Ectodermal cell (in vitro differentiated cells): Measurements from ENCODE around the gene AMOTL1.

Experiments
- H3K27ac ChIP-seq: 2 replicates; pipeline ENCODE4 v1.7.0; 2013; ENCODE audit warnings: mild to moderate bottlenecking, low read depth, low read length; ENCODE audit not compliant: insufficient read depth, poor library complexity, severe bottlenecking
- H3K27me3 ChIP-seq: 2 replicates; pipeline ENCODE4 v1.7.0; 2013; ENCODE audit warnings: mild to moderate bottlenecking, low read length; ENCODE audit not compliant: insufficient read depth, control insufficient read depth, poor library complexity, severe bottlenecking
- H3K36me3 ChIP-seq: one replicate; pipeline ENCODE4 v1.7.0; 2013; ENCODE audit warnings: low read length; ENCODE audit not compliant: control insufficient read depth, insufficient read depth
- H3K4me1 ChIP-seq: one replicate; pipeline ENCODE4 v1.7.0; 2013; ENCODE audit warnings: low read length; ENCODE audit not compliant: control insufficient read depth, insufficient read depth
- H3K4me3 ChIP-seq: 2 replicates; pipeline ENCODE4 v1.7.0; 2013; ENCODE audit warnings: low read depth, low read length, control low read depth; ENCODE audit not compliant: insufficient read depth
- H3K9me3 ChIP-seq: 2 replicates; pipeline ENCODE4 v1.7.0; 2013; ENCODE audit warnings: mild to moderate bottlenecking, low read length, moderate library complexity; ENCODE audit not compliant: control insufficient read depth
- WGBS, 2 experiments: methylation state at CpG; one replicate each; pipeline ENCODE4 v1.1.7; 2013; ENCODE audit warnings: missing lambda C conversion rate in 2 of 2; 5-methylcytosine and 5-hydroxymethylcytosine counted together

AMOTL1 gene

DNA sequence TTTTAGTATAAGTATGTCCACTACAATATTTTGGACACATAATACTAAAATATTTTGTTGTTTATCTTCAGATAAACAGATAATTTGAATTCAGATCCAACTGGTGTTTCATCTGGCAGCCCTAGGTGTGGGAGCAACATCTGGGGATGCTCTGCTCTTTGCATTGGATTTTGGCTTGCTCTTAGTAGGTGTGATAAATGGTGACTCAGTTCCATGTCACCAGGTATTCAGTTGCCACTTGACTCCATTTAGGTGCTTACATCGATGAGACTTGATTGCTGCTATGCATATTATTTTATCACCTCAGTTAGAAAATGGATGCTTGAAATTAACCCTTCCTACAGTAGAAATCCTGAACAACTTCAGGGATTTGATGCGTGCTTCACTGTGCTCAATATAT, 13.3 kb upstream of the AMOTL1 start:
- no peak overlapping the region for H3K4me3 ChIP-seq
- no peak overlapping the region for H3K27ac ChIP-seq
- no peaks in the 10 kb centered on the region for H3K27me3 ChIP-seq
- no peaks in the 10 kb centered on the region for H3K9me3 ChIP-seq
- WGBS, 2 experiments: 93 to 100% methylated on average over 2 of the region's 2 CpGs
- peaks cover 11% of the 10 kb centered on the region for H3K4me1 ChIP-seq
- H3K36me3 ChIP-seq: no peaks in the 10 kb centered on the region

DNA sequence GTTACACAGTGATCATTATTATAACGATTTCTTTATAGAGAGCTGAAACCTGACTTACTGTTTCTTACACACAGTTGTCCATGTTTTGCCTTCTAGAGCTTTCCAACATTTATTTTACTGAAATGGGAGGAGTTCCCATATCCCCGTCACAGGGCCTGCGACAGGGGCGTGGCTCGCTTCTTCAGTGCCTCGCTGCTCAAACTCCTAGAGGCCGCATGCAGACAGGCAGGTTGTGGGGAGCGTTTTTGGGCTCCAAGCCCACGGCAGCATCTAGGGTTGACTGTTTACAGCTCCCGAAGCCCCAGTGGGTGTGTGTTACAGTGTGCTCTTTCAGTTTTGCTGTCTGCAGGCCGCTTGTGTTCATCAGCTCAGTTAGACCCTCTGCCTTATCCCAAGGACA, 12.7 kb upstream of the AMOTL1 start:
- H3K27me3 ChIP-seq: no peaks in the 10 kb centered on the region
- H3K4me1 ChIP-seq: peaks cover 5% of the 10 kb centered on the region
- no peaks in the 10 kb centered on the region for H3K9me3 ChIP-seq
- no peaks in the 10 kb centered on the region for H3K36me3 ChIP-seq
- no peak overlapping the region for H3K27ac ChIP-seq
- H3K4me3 ChIP-seq: no peak overlapping the region
- WGBS, 2 experiments: 87 to 92% methylated on average over 11 of the region's 11 CpGs

DNA sequence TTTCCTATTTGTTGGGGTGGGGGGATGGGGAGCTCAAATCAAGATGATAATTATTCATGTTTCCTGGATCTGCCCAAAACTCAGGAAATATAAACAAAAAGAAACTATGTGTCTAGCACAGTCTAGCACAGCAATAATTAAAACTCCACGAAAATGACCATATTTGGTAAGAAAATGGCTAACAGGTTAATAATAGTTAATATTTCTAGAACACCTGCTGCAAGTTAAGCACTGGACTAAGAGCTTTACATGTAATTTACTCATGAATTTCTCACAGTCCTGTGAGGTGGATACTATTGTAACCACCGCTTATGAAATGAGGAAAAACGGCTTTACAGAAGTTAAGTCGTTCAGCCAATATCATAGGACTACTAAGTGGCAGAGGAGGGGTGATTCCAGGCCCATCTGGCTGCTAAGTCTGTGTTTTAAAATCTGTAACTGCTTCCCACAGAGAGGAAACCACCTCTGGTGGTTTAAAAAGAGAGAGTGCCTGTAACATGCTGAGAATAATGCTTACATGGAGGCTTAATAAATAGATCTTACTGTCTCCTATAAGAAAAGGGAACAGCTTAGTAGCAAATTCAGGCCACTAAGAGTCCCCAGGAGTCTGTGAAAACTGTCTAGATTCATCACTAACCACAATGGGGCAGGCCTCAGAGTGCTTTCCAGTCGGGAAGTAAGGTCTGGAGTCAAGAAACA, 11.0 kb upstream of the AMOTL1 start:
- Histone ChIP-seq H3K27ac (no peak overlapping the region), H3K27me3 (no peaks in the 10 kb centered on the region), H3K4me1 (no peaks in the 10 kb centered on the region), H3K9me3 (no peaks in the 10 kb centered on the region), H3K36me3 (no peaks in the 10 kb centered on the region), H3K4me3 (no peak overlapping the region)
- 66 to 77% methylated on average over 4 to 5 of the region's 5 CpGs for WGBS, 2 experiments

DNA sequence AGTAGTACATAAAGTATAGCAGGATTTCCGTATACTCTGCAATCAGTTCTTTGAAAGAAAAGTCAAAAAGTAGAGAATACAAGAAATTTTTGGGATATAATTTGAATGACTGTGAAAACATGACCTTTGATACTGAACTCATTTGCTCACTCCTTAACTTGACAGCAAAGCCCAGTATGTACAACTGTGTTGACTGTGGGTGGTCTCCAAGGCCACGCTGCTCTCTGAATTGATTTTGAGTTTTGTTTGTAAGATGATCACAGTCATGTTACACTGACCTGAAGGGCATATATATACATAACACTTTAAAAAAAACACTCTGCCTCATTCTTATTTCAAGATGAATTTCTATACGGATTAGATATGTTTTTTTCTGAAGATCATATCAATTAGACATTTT, 9.5 kb upstream of the AMOTL1 start:
- no peaks in the 10 kb centered on the region for H3K9me3 ChIP-seq
- H3K27ac ChIP-seq: no peak overlapping the region
- 89 to 100% methylated on average over 1 of the region's 3 CpGs for WGBS, 2 experiments
- no peaks in the 10 kb centered on the region for H3K4me1 ChIP-seq
- H3K27me3 ChIP-seq: no peaks in the 10 kb centered on the region
- H3K36me3 ChIP-seq: no peaks in the 10 kb centered on the region
- H3K4me3 ChIP-seq: no peak overlapping the region

DNA sequence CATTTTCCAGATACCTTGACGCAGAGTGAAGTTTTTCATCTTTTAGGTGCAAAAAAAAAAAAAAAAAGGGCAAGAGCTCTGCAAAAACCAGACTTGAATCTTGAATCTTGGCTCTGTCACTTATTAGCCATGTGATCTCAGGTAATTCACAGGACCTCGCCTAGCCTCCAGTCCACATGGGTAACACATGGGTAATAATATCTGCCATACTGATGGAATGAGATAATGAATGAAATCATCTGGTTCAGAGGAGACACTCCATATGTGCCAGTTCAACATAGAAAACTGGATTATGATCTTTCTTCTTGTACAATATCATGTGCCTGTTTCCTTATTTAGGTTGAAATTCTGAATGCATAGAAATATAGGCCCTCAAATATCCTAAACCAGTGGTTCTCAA, 8.6 kb upstream of the AMOTL1 start:
- H3K27me3 ChIP-seq: no peaks in the 10 kb centered on the region
- 92 to 98% methylated on average over 2 of the region's 2 CpGs for WGBS, 2 experiments
- no peaks in the 10 kb centered on the region for H3K36me3 ChIP-seq
- no peak overlapping the region for H3K27ac ChIP-seq
- no peaks in the 10 kb centered on the region for H3K9me3 ChIP-seq
- H3K4me1 ChIP-seq: no peaks in the 10 kb centered on the region
- no peak overlapping the region for H3K4me3 ChIP-seq

DNA sequence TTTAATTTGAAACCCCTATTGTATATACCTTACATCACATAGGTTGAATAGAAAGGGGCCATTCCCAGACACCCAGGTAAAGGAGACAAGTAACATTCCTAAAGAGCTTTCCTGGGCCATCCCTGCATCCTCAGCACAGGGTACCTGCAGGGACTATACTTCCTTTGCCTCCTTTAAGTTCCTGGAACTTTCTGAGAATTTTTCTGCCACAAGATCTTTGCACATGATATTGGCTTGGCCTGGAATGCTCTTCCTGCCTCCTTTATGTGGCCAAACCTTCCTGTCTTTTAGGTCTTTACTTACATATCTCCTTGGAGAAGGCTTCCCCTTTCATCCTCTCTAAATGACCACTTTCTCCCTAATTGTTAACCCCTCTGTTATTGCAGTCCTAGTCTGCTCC, 7.9 kb upstream of the AMOTL1 start:
- Histone ChIP-seq H3K4me3 (no peak overlapping the region), H3K36me3 (no peaks in the 10 kb centered on the region), H3K4me1 (no peaks in the 10 kb centered on the region), H3K27ac (no peak overlapping the region), H3K9me3 (no peaks in the 10 kb centered on the region), H3K27me3 (no peaks in the 10 kb centered on the region)

DNA sequence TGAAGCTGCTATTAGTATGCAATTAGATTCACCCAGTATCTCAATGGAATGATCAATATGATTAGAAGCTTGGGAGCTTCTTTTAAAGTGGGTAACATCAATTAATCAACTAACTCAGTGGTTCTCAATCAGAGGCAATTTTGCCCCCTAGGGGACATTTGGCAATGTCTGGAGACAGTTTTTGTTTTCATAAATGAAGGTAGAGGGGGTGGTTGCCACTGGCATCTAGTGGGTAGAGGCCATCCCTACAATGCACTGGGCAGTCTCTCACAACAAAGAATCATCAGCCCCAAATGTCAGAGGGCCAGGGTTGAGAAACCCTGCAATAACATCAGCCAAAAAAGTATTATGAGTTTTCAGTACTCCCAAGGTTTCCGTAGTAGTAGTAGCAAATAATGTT, 5.9 kb upstream of the AMOTL1 start:
- H3K4me3 ChIP-seq: no peak overlapping the region
- H3K4me1 ChIP-seq: peaks cover 5% of the 10 kb centered on the region
- H3K36me3 ChIP-seq: no peaks in the 10 kb centered on the region
- H3K27ac ChIP-seq: no peak overlapping the region
- no peaks in the 10 kb centered on the region for H3K27me3 ChIP-seq
- no peaks in the 10 kb centered on the region for H3K9me3 ChIP-seq
- 86 to 89% methylated on average over 1 of the region's 1 CpG for WGBS, 2 experiments

DNA sequence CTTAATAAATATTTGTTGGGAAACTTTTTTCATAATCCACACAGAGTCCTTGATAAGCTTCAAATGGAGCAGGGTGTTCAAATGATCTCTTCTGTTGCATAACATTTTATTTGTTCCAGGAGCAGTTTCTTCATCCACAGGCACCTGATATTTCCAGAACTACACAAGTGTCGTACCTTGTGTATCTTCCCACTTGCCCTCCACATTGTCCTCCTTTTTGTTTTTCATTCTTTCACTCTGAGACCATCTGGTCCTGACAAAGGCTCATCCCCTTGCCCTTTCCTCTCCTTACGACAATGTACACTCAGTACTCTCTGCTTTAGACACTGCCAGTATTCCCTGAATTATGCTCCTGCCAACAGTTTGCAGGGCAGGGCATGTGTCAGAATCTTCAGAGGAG, 5.2 kb upstream of the AMOTL1 start:
- Histone ChIP-seq H3K4me1 (peaks cover 5% of the 10 kb centered on the region), H3K27ac (no peak overlapping the region), H3K36me3 (no peaks in the 10 kb centered on the region), H3K27me3 (no peaks in the 10 kb centered on the region), H3K4me3 (no peak overlapping the region), H3K9me3 (no peaks in the 10 kb centered on the region)
- 84 to 88% methylated on average over 2 of the region's 2 CpGs for WGBS, 2 experiments

DNA sequence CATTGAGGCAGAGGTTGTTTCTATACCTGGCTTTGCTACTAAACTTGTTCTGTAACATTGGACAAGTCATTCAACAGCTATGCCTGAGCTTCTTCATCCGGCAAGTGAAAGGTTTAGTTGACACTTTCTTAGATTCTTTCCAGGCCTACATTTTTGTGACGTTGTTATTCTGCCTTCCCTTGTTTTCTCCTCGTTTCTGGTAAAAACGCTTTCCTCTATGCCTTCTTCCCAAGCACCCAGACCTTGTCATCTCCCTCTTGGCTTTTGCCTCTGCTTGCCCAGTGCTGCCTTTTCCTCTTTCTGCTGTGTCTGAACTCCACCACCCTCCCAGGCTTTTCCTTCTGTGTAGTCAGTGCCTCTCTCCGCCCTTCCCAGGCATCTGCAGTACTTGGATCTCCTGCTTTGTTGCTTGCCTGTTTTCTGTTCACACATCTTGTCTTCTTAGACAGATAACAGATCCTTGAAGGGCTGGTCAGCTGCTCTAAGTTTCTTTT, 1.4 kb upstream of the AMOTL1 start:
- Histone ChIP-seq H3K9me3 (no peaks in the 10 kb centered on the region), H3K36me3 (no peaks in the 10 kb centered on the region), H3K4me1 (peaks cover 11% of the 10 kb centered on the region), H3K27ac (no peak overlapping the region), H3K4me3 (no peak overlapping the region), H3K27me3 (peaks cover 15% of the 10 kb centered on the region)
- WGBS, 2 experiments: 69 to 73% methylated on average over 5 of the region's 5 CpGs

DNA sequence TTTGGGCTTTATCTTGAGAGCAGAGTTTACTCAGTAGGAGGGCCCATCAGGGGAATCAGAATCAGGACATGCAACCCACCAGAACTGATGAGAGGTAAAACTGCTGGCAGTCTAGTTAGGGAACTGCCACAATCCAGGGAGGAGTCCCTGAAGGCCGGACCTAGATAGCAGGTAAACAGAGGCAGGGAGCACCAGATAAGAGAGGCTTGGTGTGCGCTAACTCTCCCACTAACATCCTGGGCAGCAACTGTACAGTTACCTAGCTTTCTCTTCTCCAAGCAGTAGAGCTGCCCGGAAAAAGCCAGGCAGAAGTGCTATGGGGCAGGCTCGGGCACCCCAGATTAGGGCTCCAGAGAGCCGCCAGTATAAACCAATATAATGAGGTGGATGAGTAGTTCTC, 865 bp upstream of the AMOTL1 start:
- Histone ChIP-seq H3K27me3 (peaks cover 15% of the 10 kb centered on the region), H3K4me1 (peaks cover 11% of the 10 kb centered on the region), H3K4me3 (peak overlapping the region; percentile 58), H3K36me3 (no peaks in the 10 kb centered on the region), H3K9me3 (no peaks in the 10 kb centered on the region), H3K27ac (no peak overlapping the region)
- WGBS, 2 experiments: 78 to 88% methylated on average over 5 of the region's 5 CpGs
